B cell (primary cell): ENCODE results near the gene COX8C. TPM values are rescaled to one million over a fixed set of nuclear protein-coding genes. Genes with fewer than 3 reads are reported as not detected.

Source experiments
- ATAC-seq: fragments of 200-7000 bp; cut with Tn5 transposase; one replicate; pipeline ENCODE4 v1.10.0; 2021; ENCODE audit warnings: low read depth, mild to moderate bottlenecking, moderate number of reproducible peaks, moderate library complexity
- CTCF ChIA-PET: fragments of 350-600 bp; sonication (Branson Sonifier 250); formaldehyde crosslinking; loops from one replicate; lab custom pipeline; 2021; ENCODE audit warnings: antibody characterized with exemption, inconsistent platforms; lab: Charles Lee
- POLR2A ChIA-PET: fragments of 350-600 bp; sonication (Branson Sonifier 250); formaldehyde crosslinking; loops from one replicate; lab custom pipeline; 2021; ENCODE audit warnings: antibody characterized with exemption; lab: Charles Lee
- DNase-seq: peaks from one replicate; pipeline ENCODE4 v3.0.0; 2013
- H2AFZ ChIP-seq: 2 replicates; pipeline ENCODE4 v1.6.1; 2012; ENCODE audit warnings: mild to moderate bottlenecking, low read depth, low read length; ENCODE audit not compliant: insufficient read depth, poor library complexity, severe bottlenecking
- H3K27ac ChIP-seq, 2 donors: 1 replicate in 1 of 2; 2 replicates in 1 of 2; pipeline ENCODE4 v1.5.1; 2012 to 2013; ENCODE audit warnings: low read length in 2 of 2, mild to moderate bottlenecking in 2 of 2, moderate library complexity in 1 of 2
- H3K27me3 ChIP-seq, 4 experiments: fragments of 200-600 bp in 1 of 4; sonication (generic) in 1 of 4; replicated peaks in 1 of 4; 1 replicate in 2 of 4; 2 replicates in 2 of 4; pipeline versions ENCODE4 v1.6.1 to v1.7.0; 2013 to 2016; ENCODE audit warnings: low read length in 3 of 4, mild to moderate bottlenecking in 2 of 4, mixed read lengths in 1 of 4, moderate library complexity in 1 of 4; ENCODE audit not compliant: insufficient read depth in 4 of 4, control insufficient read depth in 3 of 4; ENCODE audit errors: control extremely low read depth in 1 of 4
- H3K36me3 ChIP-seq, 2 experiments: replicated peaks in 1 of 2; 1 replicate in 1 of 2; 2 replicates in 1 of 2; pipeline versions ENCODE4 v1.6.1 to v1.7.1; 2013; ENCODE audit warnings: low read length in 1 of 2; ENCODE audit not compliant: insufficient read depth in 2 of 2, control insufficient read depth in 1 of 2; ENCODE audit errors: control extremely low read depth in 1 of 2, extremely low read depth in 1 of 2
- H3K4me1 ChIP-seq, 2 donors: fragments of 200-600 bp in 1 of 2; sonication (generic) in 1 of 2; 1 replicate in 1 of 2; 2 replicates in 1 of 2; pipeline versions ENCODE4 v1.5.1 to v1.6.1; 2013 to 2017; ENCODE audit warnings: low read length in 2 of 2; ENCODE audit not compliant: control insufficient read depth in 2 of 2, insufficient read depth in 2 of 2
- H3K4me2 ChIP-seq: replicated peaks from 2 replicates; pipeline ENCODE3; 2012; ENCODE audit warnings: mild to moderate bottlenecking, low read depth, low read length; ENCODE audit not compliant: poor library complexity, severe bottlenecking
- H3K4me3 ChIP-seq, 5 experiments: fragments of 200-600 bp in 1 of 5; sonication (generic) in 1 of 5; 1 replicate in 3 of 5; 2 replicates in 2 of 5; pipeline versions ENCODE4 v1.5.1 to v1.7.0; 2011 to 2016; ENCODE audit warnings: low read length in 4 of 5, mild to moderate bottlenecking in 4 of 5, low read depth in 2 of 5, control low read depth in 1 of 5, moderate library complexity in 1 of 5; ENCODE audit not compliant: insufficient read depth in 1 of 5; ENCODE audit errors: control extremely low read depth in 1 of 5, extremely low read depth in 1 of 5
- H3K79me2 ChIP-seq: fragments of 200-600 bp; sonication (generic); one replicate; pipeline ENCODE4 v1.6.0; 2016; ENCODE audit warnings: low read length; ENCODE audit not compliant: control insufficient read depth, insufficient read depth
- H3K9ac ChIP-seq: fragments of 200-600 bp; sonication (generic); 2 replicates; pipeline ENCODE4 v1.6.1; 2017; ENCODE audit warnings: mild to moderate bottlenecking, low read length, moderate library complexity
- H3K9me3 ChIP-seq, 3 donors: one replicate each; pipeline versions ENCODE4 v1.6.1 to v1.7.1; 2013; ENCODE audit warnings: low read length in 2 of 3; ENCODE audit not compliant: control insufficient read depth in 2 of 3, insufficient read depth in 1 of 3; ENCODE audit errors: control extremely low read depth in 1 of 3
- H4K20me1 ChIP-seq: 2 replicates; pipeline ENCODE4 v1.6.0; 2012; ENCODE audit warnings: mild to moderate bottlenecking, low read length; ENCODE audit not compliant: insufficient read depth, control insufficient read depth, poor library complexity, severe bottlenecking
- H3K27ac Mint-ChIP-seq: one replicate; pipeline ENCODE4 v1.8.0; 2021; ENCODE audit warnings: mixed read lengths
- H3K27me3 Mint-ChIP-seq: one replicate; pipeline ENCODE4 v1.8.0; 2021; ENCODE audit warnings: mixed read lengths
- H3K4me1 Mint-ChIP-seq: one replicate; pipeline ENCODE4 v1.8.0; 2021; ENCODE audit warnings: mixed read lengths
- H3K4me3 Mint-ChIP-seq: one replicate; pipeline ENCODE4 v1.8.0; 2021; ENCODE audit warnings: mixed read lengths
- H3K9me3 Mint-ChIP-seq: one replicate; pipeline ENCODE4 v1.8.0; 2022; ENCODE audit warnings: mixed read lengths; ENCODE audit not compliant: insufficient read depth
- EZH2 ChIP-seq: IDR thresholded peaks from 2 replicates; pipeline ENCODE4 v1.6.1; 2012; ENCODE audit warnings: borderline replicate concordance, low read depth, mild to moderate bottlenecking, moderate library complexity, low read length; ENCODE audit not compliant: insufficient read depth, poor library complexity, severe bottlenecking
- WGBS: methylation state at CpG from one replicate; pipeline ENCODE4 v1.1.5; 2013; ENCODE audit warnings: missing lambda C conversion rate; ENCODE audit not compliant: insufficient coverage; 5-methylcytosine and 5-hydroxymethylcytosine counted together
- intact Hi-C: fragments of 100-400 bp; cut with micrococcal nuclease; formaldehyde crosslinking; loops from one replicate; pipeline ENCODE4 v1.10.0; 2022
- polyA plus RNA-seq: library from polyadenylated mRNA; depleted of rRNA; stranded (reverse); fragments of >200 nt; gene quantifications from 2 replicates; pipeline ENCODE4 v1.2.3, GENCODE V29; 2012
- total RNA-seq, 2 donors: library from RNA; stranded (reverse); fragments of 120-200 nt in 1 of 2; gene quantifications; 1 replicate in 1 of 2; 2 replicates in 1 of 2; pipeline versions ENCODE4 v1.2.3 to v1.2.4, GENCODE V29; 2013 to 2022
- TF ChIP-seq, protein P1 (sequence below): fragments of 200-600 bp; IDR thresholded peaks from one replicate; pipeline ENCODE4 v1.8.0; 2022; ENCODE audit warnings: antibody characterized with exemption, mild to moderate bottlenecking

COX8C gene
- total and polyA plus RNA-seq, 2 donors (not counting 1 experiment from before 2014, with no cell fraction given), result not detected

- no peak overlapping the region for H3K4me2 ChIP-seq
- no peaks in the 10 kb centered on the region for H3K9me3 ChIP-seq
- POLR2A ChIA-PET, result no interaction called here
- peaks cover 2 to 7% of the 10 kb centered on the region in 2 donors for H3K4me1 ChIP-seq
- no peaks in the 10 kb centered on the region for H3K27me3 Mint-ChIP-seq
- peaks cover 47% of the 10 kb centered on the region for H3K4me1 Mint-ChIP-seq
- ATAC-seq (no peak), DNase-seq (no peak)
- H3K4me3 ChIP-seq, result no peak overlapping the region
- intact Hi-C loops, result no loop called here
- CTCF ChIA-PET, result no interaction called here
- H3K27me3 ChIP-seq, result no peaks in the 10 kb centered on the region
- no peaks in the 10 kb centered on the region for H3K9me3 Mint-ChIP-seq
- H3K79me2 ChIP-seq, result peaks cover 84% of the 10 kb centered on the region
- peaks cover 0 to 3% of the 10 kb centered on the region in 2 experiments for H3K36me3 ChIP-seq
- H3K9ac ChIP-seq, result no peak overlapping the region
- H3K27ac Mint-ChIP-seq, result no peak overlapping the region
- no peak overlapping the region for H2AFZ ChIP-seq
- H4K20me1 ChIP-seq, result peaks cover 68% of the 10 kb centered on the region
- TF ChIP-seq, protein P1, sequence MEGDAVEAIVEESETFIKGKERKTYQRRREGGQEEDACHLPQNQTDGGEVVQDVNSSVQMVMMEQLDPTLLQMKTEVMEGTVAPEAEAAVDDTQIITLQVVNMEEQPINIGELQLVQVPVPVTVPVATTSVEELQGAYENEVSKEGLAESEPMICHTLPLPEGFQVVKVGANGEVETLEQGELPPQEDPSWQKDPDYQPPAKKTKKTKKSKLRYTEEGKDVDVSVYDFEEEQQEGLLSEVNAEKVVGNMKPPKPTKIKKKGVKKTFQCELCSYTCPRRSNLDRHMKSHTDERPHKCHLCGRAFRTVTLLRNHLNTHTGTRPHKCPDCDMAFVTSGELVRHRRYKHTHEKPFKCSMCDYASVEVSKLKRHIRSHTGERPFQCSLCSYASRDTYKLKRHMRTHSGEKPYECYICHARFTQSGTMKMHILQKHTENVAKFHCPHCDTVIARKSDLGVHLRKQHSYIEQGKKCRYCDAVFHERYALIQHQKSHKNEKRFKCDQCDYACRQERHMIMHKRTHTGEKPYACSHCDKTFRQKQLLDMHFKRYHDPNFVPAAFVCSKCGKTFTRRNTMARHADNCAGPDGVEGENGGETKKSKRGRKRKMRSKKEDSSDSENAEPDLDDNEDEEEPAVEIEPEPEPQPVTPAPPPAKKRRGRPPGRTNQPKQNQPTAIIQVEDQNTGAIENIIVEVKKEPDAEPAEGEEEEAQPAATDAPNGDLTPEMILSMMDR, result no peak
- TF ChIP-seq EZH2, result no peak
- no peak overlapping the region for H3K4me3 Mint-ChIP-seq
- H3K27ac ChIP-seq, result no peak overlapping the region
Measured at GRCh38 chr14:93306812-93307211, 40.2 kb upstream of the COX8C start.

GRCh38 chr14:93308686-93309345, 38.2 kb upstream of the COX8C start:
- ChIA-PET CTCF (no interaction called here), POLR2A (interaction anchor here (0.7 kb wide), 1 partner anchor 33 kb away, joined by 6 read pairs; no protein-coding TSS in a partner anchor)
- H3K27me3 ChIP-seq, result no peaks in the 10 kb centered on the region
- no peak overlapping the region for H3K9ac ChIP-seq
- no peak overlapping the region for H2AFZ ChIP-seq
- no peak overlapping the region for H3K4me3 ChIP-seq
- 89% methylated on average over 1 of the region's 2 CpGs for WGBS
- Mint-ChIP-seq H3K27ac (no peak overlapping the region), H3K4me1 (peaks cover 43% of the 10 kb centered on the region), H3K27me3 (no peaks in the 10 kb centered on the region), H3K9me3 (no peaks in the 10 kb centered on the region), H3K4me3 (no peak overlapping the region)
- peaks cover 64% of the 10 kb centered on the region for H4K20me1 ChIP-seq
- H3K27ac ChIP-seq, result no peak overlapping the region
- H3K4me2 ChIP-seq, result no peak overlapping the region
- ATAC-seq (no peak), DNase-seq (no peak)
- H3K79me2 ChIP-seq, result peaks cover 82% of the 10 kb centered on the region
- no peaks in the 10 kb centered on the region for H3K36me3 ChIP-seq
- intact Hi-C loops, result no loop called here
- TF ChIP-seq, protein P1, result no peak
- no peak for TF ChIP-seq EZH2
- peaks cover 2 to 7% of the 10 kb centered on the region in 2 donors for H3K4me1 ChIP-seq
- H3K9me3 ChIP-seq, result no peaks in the 10 kb centered on the region
